GM19468 (cell line): ENCODE measurements around the gene EHMT2.

Experiments
- ATAC-seq: cut with Tn5 transposase; IDR thresholded peaks from one replicate; pipeline ENCODE4 v1.9.1; 2021; ENCODE audit warnings: mild to moderate bottlenecking, moderate library complexity, moderate number of reproducible peaks; ENCODE audit not compliant: unreplicated experiment; ENCODE audit errors: extremely low read depth

Gene EHMT2

GRCh38 chr6:31896856-31897611 lies 464 bp downstream of the EHMT2 start:
- ATAC-seq, result no peak

DNA sequence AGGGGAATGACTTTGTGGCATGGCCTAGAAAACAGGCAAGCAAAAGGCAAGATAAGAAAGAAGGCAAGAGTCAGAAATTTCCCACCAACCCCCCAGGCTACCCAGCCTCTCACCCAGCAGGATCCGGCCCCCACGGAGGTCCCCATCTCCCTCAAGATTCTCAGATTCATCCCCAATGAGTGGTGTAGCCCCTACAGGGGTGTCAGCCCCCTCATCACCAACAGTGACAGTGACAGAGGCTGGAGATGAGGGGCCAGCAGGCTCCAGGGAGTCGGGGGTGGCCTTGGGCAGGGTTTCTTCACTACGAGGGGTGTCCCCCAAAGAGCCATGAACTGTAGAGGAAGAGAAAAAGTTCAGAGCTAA lies 1.0 kb downstream of the EHMT2 start:
- no peak for ATAC-seq

DNA sequence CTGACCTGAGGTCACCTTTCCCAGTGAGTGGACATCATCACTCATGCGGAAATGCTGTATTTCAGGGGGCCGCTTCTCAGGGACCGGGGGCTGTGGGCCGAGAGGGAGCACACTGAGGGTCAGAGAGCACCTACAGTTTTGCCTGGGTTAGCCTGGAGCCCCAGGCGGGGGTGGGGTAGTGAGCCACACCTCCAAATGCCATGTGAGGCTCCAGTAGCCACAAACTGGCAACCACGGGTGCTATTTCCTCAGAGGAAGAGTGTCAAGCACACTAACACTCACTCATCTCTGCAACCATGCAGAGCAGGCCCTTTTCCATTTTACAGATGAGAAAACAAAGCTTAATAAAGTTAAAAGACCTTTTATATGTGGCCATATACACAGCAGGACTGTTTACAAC lies 4.7 kb downstream of the EHMT2 start:
- no peak for ATAC-seq

- ATAC-seq, result no peak
These were observed 8.0 kb downstream of the EHMT2 start for GRCh38 chr6:31889331-31889972.

- no peak for ATAC-seq
These were observed 8.9 kb downstream of the EHMT2 start for GRCh38 chr6:31888276-31889258.

GRCh38 chr6:31887173-31888007 lies 10.1 kb downstream of the EHMT2 start:
- no peak for ATAC-seq

- no peak for ATAC-seq
These were observed 10.9 kb downstream of the EHMT2 start for GRCh38 chr6:31886541-31886991.

- no peak for ATAC-seq
These were observed 12.9 kb downstream of the EHMT2 start for GRCh38 chr6:31884528-31885035.

DNA sequence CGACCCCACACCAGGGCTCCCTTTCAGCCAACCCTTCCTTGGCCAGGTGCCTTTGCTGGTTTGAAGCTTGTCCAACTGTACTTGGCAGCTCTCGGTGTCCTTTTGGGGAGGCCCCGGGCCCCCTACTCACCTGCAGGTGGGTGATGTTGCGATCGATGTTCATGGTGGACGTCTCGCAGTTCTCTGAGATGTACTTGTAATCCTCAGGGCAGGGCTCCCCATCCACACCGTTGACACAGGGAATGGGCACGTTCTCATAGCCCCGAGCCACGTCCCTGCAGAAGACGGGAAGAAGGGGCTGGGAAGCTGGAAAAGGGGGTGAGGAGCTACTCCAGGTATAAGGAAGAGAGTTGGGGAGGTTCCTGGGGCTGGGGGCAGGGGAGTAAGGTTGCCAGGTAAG lies 13.8 kb downstream of the EHMT2 start:
- no peak for ATAC-seq

DNA sequence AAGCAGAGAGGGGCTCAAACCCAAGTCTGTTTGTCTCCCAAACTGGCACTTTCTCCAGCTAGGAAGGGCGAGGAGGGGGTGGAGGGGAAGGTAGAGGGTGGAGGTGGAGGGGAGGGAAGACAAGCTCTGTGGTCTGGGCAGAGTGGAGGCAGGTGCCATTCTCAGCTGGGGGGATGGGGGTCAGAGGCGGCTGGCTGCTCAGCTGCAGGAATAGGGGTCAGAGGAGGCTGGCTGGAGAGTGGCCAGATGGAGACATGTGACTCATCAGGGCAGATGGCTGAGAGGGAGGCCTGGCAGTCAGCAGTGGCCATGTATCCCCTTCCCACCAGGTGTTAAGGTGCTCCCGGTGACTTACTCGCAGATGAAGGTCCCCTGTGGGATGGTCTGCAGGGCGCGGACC lies 15.2 kb downstream of the EHMT2 start:
- ATAC-seq, result no peak

DNA sequence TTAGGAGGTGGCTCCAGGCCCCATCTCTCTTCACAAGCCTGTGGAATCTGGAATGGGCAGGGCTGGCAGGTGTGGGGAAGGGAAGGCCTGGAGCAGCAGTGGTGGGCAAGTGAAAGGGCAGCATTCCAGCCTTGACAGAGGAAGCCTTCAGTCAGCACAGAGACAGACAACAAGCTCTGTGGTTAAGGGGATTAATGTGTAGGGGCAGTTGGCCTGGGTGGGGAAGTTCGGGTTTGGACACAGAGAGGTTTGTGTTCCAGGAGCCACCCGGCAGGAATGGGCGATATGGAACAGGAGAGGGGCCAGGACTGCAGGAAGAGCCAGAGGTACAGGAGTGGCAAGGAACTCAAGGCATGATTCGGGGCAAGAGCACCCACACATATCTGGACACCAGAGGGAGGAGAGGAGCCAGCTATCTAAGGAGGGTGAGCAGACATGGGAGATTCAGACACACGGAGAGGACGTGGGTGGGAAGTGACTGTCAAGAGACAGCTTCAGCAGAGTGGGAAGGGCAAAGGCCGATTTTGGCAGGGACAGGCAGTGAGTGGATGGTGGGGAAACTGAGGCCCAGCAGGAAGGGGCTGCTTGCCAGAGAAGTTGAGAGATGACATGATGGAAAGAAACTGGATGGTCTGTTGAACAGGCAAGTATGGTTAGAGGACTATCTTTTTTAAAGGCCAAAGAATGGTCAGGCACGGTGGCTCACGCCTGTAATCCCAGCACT lies 16.2 kb downstream of the EHMT2 start:
- ATAC-seq, result no peak

- no peak for ATAC-seq
These were observed 16.9 kb downstream of the EHMT2 start for GRCh38 chr6:31880616-31881015.

DNA sequence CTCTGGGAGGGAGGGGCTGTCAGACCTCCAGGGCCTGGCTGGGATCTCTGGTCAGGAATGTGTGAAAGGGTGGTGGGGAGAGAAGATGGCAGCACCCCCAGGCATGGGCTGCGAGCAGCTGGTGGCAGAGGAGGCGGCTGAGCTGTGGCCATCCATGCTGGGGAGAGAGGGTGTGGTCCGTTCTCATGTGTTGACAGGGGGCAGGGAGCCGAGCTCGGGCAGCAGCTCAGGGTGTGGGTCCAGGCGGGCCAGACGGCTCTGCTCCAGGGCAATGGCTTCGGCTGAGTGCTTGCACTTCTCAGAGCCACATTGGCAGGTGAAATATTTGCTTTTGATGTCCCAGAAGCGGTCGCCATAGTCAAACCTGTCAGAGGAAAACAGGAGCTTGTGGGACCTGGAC lies 17.6 kb downstream of the EHMT2 start:
- no peak for ATAC-seq

DNA sequence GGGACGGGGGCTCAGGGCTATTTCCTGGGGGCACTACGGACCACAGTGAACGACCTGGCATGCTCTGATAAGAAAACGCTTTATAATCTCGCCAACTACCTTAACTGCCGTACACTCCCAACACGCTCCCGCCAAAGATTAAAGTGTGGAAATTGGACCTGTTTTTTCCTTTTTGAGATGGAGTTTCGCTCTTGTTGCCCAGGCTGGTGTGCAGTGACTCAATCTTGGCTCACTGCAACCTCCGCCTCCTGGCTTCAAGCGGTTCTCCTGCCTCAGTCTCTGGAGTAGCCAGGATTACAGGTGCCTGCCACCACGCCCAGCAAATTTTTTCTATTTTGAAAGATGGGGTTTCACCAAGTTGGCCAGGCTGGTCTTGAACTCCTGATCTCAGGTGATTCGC lies 18.4 kb downstream of the EHMT2 start:
- no peak for ATAC-seq

- ATAC-seq, result no peak
These were observed 18.8 kb downstream of the EHMT2 start, which contains the start of gene SLC44A4 for GRCh38 chr6:31878726-31879125. SLC44A4 (minus strand) TSS chr6:31878997; CDS start chr6:31878980, 17 bp downstream.

DNA sequence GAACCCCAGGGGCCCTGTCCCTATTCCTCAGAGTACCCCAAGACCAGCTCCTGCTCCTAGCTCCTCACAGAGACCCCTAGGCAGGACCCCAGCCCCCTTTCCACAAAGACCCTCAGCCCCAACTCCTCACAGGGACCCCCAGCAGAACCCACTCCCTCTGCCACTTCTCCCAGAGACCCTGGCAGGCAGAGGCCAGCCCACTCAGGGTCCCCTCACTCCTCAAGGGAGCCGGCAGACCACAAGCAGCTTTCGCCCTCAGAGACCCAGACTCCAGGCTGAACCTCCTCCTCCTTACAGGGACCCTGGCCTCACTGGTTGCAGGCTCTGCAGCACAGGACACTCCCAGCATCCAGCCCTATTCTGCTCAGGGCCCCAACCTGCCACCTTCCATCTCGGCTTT lies 19.3 kb downstream of the EHMT2 start:
- ATAC-seq, result no peak

- no peak for ATAC-seq
These were observed 19.8 kb downstream of the EHMT2 start for GRCh38 chr6:31877651-31878161.

DNA sequence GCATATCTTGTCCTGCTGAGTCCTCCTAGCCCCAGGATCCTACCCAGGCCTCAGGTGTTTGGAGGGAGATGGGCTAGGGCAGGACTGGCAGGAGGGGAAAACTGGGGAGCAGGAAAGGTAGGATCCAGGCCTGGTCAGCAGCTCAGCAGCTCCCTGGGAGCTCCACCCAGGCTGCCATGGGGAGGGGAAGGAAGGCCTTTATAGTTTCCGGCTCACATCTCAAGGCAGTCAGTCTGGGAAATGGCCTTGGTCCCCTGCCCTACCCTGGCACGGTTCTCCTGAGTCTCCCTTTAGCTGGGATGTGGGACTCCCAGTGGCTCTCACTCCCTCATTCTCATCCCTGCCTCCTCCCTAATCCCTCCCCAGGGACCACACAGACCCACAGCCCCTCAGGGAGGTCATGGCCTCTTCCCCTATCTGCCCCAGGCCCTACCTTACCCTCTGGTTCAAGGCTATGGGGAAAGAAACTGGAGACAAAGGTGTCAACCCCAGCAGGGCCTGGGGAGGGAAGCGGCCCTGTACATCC lies 20.3 kb downstream of the EHMT2 start:
- no peak for ATAC-seq

- no peak for ATAC-seq
These were observed 21.1 kb downstream of the EHMT2 start for GRCh38 chr6:31876357-31876756.
